IMR-90 (cell line): Measurements from ENCODE around the gene GSN.

Source experiments
- CTCF ChIP-seq: conservative IDR thresholded peaks from 2 replicates; pipeline ENCODE4 v1.5.1; 2012; ENCODE audit warnings: mild to moderate bottlenecking, low read depth, low read length, improper control_type of control experiment
- MAZ ChIP-seq: IDR thresholded peaks from 2 replicates; pipeline ENCODE4 v1.6.1; 2012; ENCODE audit warnings: low read depth, mild to moderate bottlenecking, low read length, improper control_type of control experiment, moderate library complexity, borderline replicate concordance
- SMC3 ChIP-seq: fragments of 150-350 bp; IDR thresholded peaks from 2 replicates; pipeline ENCODE4 v1.6.1; 2016; ENCODE audit warnings: low read depth, mild to moderate bottlenecking, antibody characterized with exemption, low read length, moderate library complexity

DNA sequence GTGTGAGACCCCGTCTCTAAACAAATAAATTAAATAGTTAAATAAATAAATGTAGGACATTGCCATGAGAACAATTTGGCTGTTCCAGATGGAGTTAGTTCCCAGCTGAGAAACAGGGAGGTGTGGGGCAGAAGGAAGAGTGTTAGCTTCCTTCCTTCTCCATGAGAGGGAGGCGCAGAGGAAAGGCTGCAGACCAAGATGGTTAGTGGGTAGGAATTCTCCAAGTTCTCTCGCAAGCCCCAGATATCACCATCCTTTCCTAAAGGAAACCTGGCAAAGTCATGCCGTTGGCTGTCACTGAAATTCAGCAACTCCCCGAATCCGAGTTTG is 33.2 kb upstream of the GSN start:
- no peak for TF ChIP-seq CTCF
- TF ChIP-seq MAZ = no peak
- TF ChIP-seq SMC3 = no peak
